Skeletal muscle cell (primary cell): Measurements from ENCODE around the gene ARFIP2.
A peak's percentile ranks its signal among the peaks of the same experiment; 100 is the strongest.

Experiments used
- DNase-seq: peaks from one replicate; pipeline ENCODE4 v3.0.0-alpha.2; 2010; ENCODE audit warnings: low read depth
- H3K4me3 ChIP-seq: 2 replicates; pipeline ENCODE4 v1.5.1; 2011; ENCODE audit warnings: low read depth, mild to moderate bottlenecking, control low read depth, low read length, moderate library complexity

ARFIP2 gene

GRCh38 chr11:6455070-6455469, 26.1 kb downstream of the ARFIP2 start:
- no peak overlapping the region for H3K4me3 ChIP-seq
- no peak for DNase-seq

GRCh38 chr11:6453152-6453551, 28.0 kb downstream of the ARFIP2 start:
- no peak for DNase-seq
- H3K4me3 ChIP-seq: no peak overlapping the region

- H3K4me3 ChIP-seq: no peak overlapping the region
Measured at GRCh38 chr11:6452219-6452618, 28.9 kb downstream of the ARFIP2 start.

GRCh38 chr11:6448574-6448973, 32.6 kb downstream of the ARFIP2 start:
- H3K4me3 ChIP-seq: no peak overlapping the region
- no peak for DNase-seq

More at GRCh38 chr11:6452219-6452618, 28.9 kb downstream of the ARFIP2 start:
- no peak for DNase-seq

- no peak overlapping the region for H3K4me3 ChIP-seq
- DNase-seq: peak; percentile 12
Measured at GRCh38 chr11:6443269-6444003, 37.7 kb downstream of the ARFIP2 start.

- no peak for DNase-seq
- H3K4me3 ChIP-seq: no peak overlapping the region
Measured at GRCh38 chr11:6442441-6442840, 38.7 kb downstream of the ARFIP2 start.

- DNase-seq: no peak
- H3K4me3 ChIP-seq: no peak within 1 kb of the TSS
Measured at GRCh38 chr11:6440906-6441358, 40.2 kb downstream of the ARFIP2 start, which contains the start of gene HPX. HPX (minus strand) TSS chr11:6440987; CDS start chr11:6440963, 24 bp downstream.

GRCh38 chr11:6438979-6439571, 42.1 kb downstream of the ARFIP2 start:
- no peak overlapping the region for H3K4me3 ChIP-seq
- peak; percentile 9 for DNase-seq

GRCh38 chr11:6437993-6438392, 43.1 kb downstream of the ARFIP2 start:
- H3K4me3 ChIP-seq: no peak overlapping the region
- DNase-seq: no peak

- no peak for DNase-seq
- no peak overlapping the region for H3K4me3 ChIP-seq
Measured at GRCh38 chr11:6437423-6437822, 43.7 kb downstream of the ARFIP2 start.

- DNase-seq: no peak
- no peak overlapping the region for H3K4me3 ChIP-seq
Measured at GRCh38 chr11:6433998-6434660, 47.0 kb downstream of the ARFIP2 start.

- no peak overlapping the region for H3K4me3 ChIP-seq
- peak; percentile 66 for DNase-seq
Measured at GRCh38 chr11:6431861-6432260, 49.3 kb downstream of the ARFIP2 start.

- no peak for DNase-seq
- no peak overlapping the region for H3K4me3 ChIP-seq
Measured at GRCh38 chr11:6427516-6427915, 53.6 kb downstream of the ARFIP2 start.
